ENCODE results near the gene SLIT3. TPM values are rescaled to one million over a fixed set of nuclear protein-coding genes. Genes with fewer than 3 reads are reported as not detected.
"Not testable (repeated sequence)": the region's sequence is repeated elsewhere in the genome, so short reads cannot be mapped to it uniquely, and the experiment has no call there.

Gene SLIT3
- total RNA-seq, 1 donor from 2014 or later = 42.4 TPM

GRCh38 chr5:169218861-169219260 lies 82.1 kb downstream of the SLIT3 start:
- no peak for DNase-seq

- DNase-seq = no peak
These were observed 82.8 kb downstream of the SLIT3 start for GRCh38 chr5:169218176-169218575.

- DNase-seq = no peak
These were observed 84.1 kb downstream of the SLIT3 start for GRCh38 chr5:169216866-169217265.

- no peak for DNase-seq
These were observed 87.5 kb downstream of the SLIT3 start for GRCh38 chr5:169213479-169213878.

- not testable (repeated sequence) for DNase-seq
These were observed 89.2 kb downstream of the SLIT3 start for GRCh38 chr5:169211761-169212160.

- DNase-seq = no peak
These were observed 96.0 kb downstream of the SLIT3 start for GRCh38 chr5:169204788-169205400.

- no peak for DNase-seq
These were observed 98.0 kb downstream of the SLIT3 start for GRCh38 chr5:169202969-169203368.

- no peak for DNase-seq
These were observed 99.3 kb downstream of the SLIT3 start for GRCh38 chr5:169201597-169201996.

- peak; percentile 12 for DNase-seq
These were observed 100.7 kb downstream of the SLIT3 start for GRCh38 chr5:169200125-169200778.

GRCh38 chr5:169197343-169197742 lies 103.6 kb downstream of the SLIT3 start:
- no peak for DNase-seq

- DNase-seq = no peak
These were observed 104.9 kb downstream of the SLIT3 start for GRCh38 chr5:169196059-169196458.

- no peak for DNase-seq
These were observed 105.3 kb downstream of the SLIT3 start for GRCh38 chr5:169195601-169196000.

- no peak for DNase-seq
These were observed 108.4 kb downstream of the SLIT3 start for GRCh38 chr5:169192536-169192935.

- no peak for DNase-seq
These were observed 110.1 kb downstream of the SLIT3 start for GRCh38 chr5:169190849-169191248.

GRCh38 chr5:169185626-169186025 lies 115.3 kb downstream of the SLIT3 start:
- no peak for DNase-seq

GRCh38 chr5:169183576-169183975 lies 117.4 kb downstream of the SLIT3 start:
- peak; percentile 72 for DNase-seq

GRCh38 chr5:169182797-169183196 lies 118.1 kb downstream of the SLIT3 start:
- no peak for DNase-seq

- no peak for DNase-seq
These were observed 119.1 kb downstream of the SLIT3 start for GRCh38 chr5:169181814-169182213.

- DNase-seq = no peak
These were observed 122.2 kb downstream of the SLIT3 start for GRCh38 chr5:169178754-169179153.

- DNase-seq = no peak
These were observed 122.7 kb downstream of the SLIT3 start for GRCh38 chr5:169178274-169178673.

- DNase-seq = no peak
These were observed 123.9 kb downstream of the SLIT3 start for GRCh38 chr5:169176709-169177694.

GRCh38 chr5:169175733-169176132 lies 125.2 kb downstream of the SLIT3 start:
- no peak for DNase-seq

- no peak for DNase-seq
These were observed 126.0 kb downstream of the SLIT3 start for GRCh38 chr5:169174923-169175322.
